Stimulated activated CD4-positive, alpha-beta T cell treated with anti-CD3 and anti-CD28 coated beads, Interleukin-1b, Interleukin-23, amount 100 ng/mL, for 24 hours (primary cell): ENCODE data around the gene DPT.
"Not testable (repeated sequence)": the region's sequence is repeated elsewhere in the genome, so short reads cannot be mapped to it uniquely, and the experiment has no call there.

Source experiments
- DNase-seq, 4 experiments: peaks; one replicate each; pipeline ENCODE4 v3.0.0-alpha.2; 2020; ENCODE audit warnings: low read depth in 4 of 4, low spot score in 1 of 4

Gene DPT

DNA sequence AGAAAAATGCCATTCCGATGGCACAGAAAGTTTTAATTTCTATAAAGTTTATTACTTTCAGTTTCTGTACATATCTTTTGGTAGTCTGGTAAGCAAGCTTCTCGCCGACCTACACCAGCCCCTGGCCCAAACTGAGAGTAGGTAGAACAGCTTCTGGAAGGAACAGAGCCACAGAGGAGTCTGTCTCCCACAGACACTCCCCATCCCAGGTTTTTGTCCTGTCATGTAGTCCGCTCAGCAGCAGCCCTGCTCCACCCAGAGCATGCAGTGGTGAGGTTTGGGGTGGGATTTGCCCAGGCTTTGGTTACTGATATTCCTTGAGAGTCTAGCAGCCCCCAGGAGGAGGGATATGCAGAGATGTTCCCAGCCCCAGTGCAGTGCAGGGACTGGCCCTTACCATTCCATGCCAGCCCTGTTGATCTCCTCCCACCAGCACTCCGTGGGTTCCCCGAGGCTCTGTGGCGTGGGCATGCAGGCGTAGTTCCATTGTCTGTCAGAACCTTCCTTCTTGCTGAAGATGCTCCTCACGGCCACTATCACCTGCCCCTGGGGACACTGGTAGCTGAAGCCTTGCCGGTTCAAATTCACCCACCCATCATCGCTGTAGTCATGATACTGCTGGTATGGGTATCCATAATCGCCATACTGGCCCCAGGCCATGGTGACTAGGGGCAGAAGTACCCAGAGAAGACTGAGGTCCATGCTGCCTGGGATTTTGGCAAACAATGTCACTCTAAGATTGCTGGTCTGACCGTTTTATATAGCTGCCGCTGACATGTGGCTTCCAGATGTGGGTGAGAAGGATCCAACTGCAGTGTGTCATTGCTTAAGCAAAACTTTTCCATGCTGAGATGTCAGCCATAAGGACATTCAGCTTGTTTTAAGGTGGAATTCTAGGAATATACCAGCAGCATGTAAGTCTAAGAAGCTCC lies at the start of gene DPT:
Gene DPT, minus strand, starts transcription at position 734 of the 932 bp plus-strand sequence. Its CDS starts 32 bp downstream, at position 702.
- DNase-seq = no peak

- DNase-seq = no peak
These were observed 46.4 kb upstream of the DPT start for GRCh38 chr1:168775366-168775765.

DNA sequence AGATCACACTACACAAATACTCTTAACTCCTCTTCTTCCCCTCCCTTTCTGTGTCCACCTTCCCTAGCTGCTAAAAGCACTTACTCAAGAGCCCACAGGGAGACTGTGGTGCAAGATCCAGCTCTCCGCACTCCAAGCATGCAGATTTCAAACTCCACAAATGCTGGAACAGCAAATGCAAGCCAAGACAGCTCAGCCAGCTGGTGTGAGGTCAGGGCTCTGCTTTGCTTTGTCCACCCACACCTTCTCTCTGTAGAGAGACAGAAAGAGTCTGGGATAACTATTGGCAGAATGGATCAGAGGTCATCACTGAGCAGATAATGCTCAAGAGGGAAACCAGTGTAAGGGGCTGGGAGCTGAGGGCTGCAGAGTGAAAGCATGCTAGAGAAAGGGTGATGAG lies 45.2 kb upstream of the DPT start:
- DNase-seq = no peak

- no peak for DNase-seq
These were observed 43.5 kb upstream of the DPT start for GRCh38 chr1:168772428-168773060.

DNA sequence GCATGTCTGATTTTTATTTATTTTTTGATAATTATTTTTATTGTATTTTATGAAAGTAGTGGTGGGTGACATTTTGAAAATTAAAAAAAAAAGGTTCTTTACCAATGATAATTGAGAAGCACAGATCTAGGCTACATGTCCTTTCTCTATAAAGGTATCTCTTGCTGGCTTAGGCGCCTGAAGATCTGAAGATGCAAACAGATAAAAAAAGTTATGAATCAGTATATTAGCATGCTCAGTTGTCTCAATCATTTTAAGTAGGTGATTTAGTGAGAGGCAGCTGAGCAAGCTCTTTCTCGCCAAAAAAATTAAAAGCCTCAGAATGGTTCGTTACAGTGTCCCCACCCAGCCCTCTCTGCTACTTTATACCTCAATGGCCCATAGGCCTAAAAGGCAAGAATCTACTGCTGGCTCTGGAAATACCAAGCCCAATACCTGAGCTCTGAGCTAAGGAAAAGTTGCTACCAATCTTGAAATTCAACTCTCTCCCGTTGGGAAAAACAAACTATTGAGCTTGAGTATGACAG lies 42.2 kb upstream of the DPT start:
- DNase-seq = no peak

GRCh38 chr1:168769893-168770292 lies 40.9 kb upstream of the DPT start:
- not testable (repeated sequence) for DNase-seq

- DNase-seq = no peak
These were observed 39.0 kb upstream of the DPT start for GRCh38 chr1:168767894-168768584.

GRCh38 chr1:168766568-168766967 lies 37.6 kb upstream of the DPT start:
- no peak for DNase-seq

- peak in 2 of 4 experiments; percentile 2 to 14 for DNase-seq
These were observed 34.0 kb upstream of the DPT start for GRCh38 chr1:168763031-168763430.

DNA sequence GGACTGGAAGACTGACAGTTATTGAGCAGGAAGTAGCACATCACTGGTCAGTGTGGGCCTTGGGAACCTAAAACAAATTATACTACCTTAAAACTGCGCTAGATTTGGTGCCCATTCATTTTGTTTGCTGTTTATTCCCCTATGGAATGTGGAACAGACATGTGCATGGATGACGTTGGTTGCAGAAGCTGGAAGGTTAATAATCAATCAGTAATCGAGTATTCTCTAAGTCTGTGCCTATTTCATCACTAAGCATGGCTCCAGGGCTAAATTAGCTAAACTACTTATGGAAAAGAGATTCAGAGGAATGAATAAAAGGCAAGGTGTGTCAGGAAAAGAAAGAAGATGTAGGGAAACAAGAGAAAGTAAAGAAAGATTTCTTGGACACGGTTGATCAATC lies 33.5 kb upstream of the DPT start:
- no peak for DNase-seq

GRCh38 chr1:168760781-168761180 lies 31.8 kb upstream of the DPT start:
- DNase-seq = no peak

- no peak for DNase-seq
These were observed 31.2 kb upstream of the DPT start for GRCh38 chr1:168760241-168760640.

DNA sequence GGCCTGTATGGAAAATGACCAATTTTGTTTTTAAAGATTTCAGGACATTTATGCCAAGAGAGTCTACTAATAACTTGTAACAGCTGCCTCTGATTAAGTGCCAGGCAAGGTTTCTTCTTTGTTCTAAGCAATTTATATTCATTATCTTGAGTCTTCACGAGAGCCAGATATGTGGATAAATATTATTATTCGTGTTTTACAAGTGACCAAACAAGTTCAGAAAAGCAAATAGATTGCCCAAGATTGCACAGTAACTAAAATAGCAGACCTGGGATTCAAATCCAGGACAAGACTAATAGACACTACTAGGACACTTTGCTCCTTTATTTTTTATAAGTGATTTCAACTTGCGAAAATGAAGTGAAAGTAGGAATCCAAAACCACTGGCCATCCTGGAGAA lies 30.1 kb upstream of the DPT start:
- DNase-seq = no peak

GRCh38 chr1:168758503-168758902 lies 29.5 kb upstream of the DPT start:
- DNase-seq = no peak

DNA sequence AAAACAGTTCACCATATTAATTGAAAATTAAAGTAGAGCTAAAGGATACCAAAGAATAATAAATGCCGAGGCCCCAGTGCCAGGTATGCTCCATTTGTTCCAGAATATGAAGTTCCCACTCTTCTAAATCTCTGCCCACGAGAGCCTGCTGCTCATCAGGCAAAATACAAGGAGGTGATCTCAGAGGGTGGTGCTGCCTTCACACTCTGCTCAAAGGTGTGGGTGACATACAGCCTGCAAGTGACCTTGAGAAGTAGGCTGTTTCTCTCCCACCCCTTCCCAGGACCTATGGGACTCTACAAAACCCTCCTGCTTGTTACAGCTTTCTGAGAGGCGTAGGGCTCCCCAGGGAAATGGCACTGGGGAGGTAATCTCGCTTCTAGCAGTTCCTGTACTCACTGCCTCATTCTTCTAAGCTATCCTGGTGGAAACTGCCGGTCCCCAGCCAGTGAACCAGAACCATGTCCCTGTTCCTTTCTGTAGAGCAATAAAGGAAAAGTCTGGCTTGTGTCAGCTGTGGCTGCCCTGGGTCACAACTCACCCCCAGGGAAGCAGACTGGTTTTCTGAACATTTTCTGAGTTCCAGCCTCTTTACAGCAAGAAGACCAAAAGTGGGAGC lies 26.9 kb upstream of the DPT start:
- DNase-seq = no peak

- no peak for DNase-seq
These were observed 23.3 kb upstream of the DPT start for GRCh38 chr1:168752171-168752832.

- DNase-seq = no peak
These were observed 22.2 kb upstream of the DPT start for GRCh38 chr1:168751195-168751650.

- DNase-seq = no peak
These were observed 14.1 kb upstream of the DPT start for GRCh38 chr1:168742994-168743650.

DNA sequence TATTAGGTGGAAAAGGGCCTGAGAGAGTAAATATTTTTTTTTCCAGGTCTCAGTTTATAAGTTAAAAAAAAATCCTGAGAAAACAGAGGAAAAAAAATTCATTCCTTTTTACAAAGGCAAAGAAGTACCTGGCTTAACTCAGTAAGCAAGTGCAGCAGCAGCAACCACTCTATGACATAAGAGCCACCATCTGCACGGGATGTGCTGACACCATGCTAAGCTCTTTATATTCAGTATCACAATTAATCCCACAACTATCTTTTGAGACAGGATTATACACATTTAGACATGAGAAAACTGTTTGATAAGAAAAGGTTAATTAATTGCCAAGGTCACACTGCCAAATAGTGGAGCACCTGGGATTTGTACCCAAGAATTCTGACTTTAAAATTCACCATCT lies 13.4 kb upstream of the DPT start:
- no peak for DNase-seq

DNA sequence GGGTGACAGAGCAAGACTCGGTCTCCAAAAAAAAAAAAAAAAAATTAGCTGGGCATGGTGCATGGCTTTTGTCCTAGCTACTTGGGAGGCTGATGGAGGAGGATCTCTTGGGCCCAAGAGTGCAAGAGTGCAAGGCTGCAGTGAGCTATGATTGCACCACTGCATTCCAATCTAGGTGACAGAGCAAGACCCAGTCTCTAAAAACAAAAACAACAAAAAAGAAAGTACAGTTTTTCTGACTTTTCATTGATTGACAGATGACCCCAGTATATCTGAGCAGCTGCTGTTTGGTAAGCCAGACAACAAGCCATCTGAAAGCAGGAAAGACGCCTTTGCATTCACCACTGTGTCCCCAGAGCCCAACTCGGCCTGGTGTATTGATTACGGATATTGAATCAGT lies 10.9 kb upstream of the DPT start:
- DNase-seq = no peak
